GM23248 (cell line): Measurements from ENCODE around the gene PICALM.

Experiments
- EZH2 ChIP-seq: fragments of 200-600 bp; sonication (generic); IDR thresholded peaks from 2 replicates; pipeline ENCODE4 v1.6.1; 2018; ENCODE audit warnings: antibody characterized with exemption, mild to moderate bottlenecking; ENCODE audit not compliant: insufficient read depth, poor library complexity, severe bottlenecking
- EZH2phosphoT487 ChIP-seq: fragments of 200-600 bp; sonication (generic); IDR thresholded peaks from 2 replicates; pipeline ENCODE4 v1.6.1; 2018; ENCODE audit warnings: antibody characterized with exemption, moderate library complexity, mild to moderate bottlenecking, low read depth; ENCODE audit not compliant: insufficient read depth

GRCh38 chr11:86064220-86064803, 4.6 kb downstream of the PICALM start:
- no peak for TF ChIP-seq EZH2phosphoT487
- no peak for TF ChIP-seq EZH2
